ENCODE results near the gene COA1.

The COA1 gene

GRCh38 chr7:43769281-43769680 is 40.0 kb upstream of the COA1 start:
- TF ChIP-seq CTCF (IDR thresholded peaks at IDR 0.05; ENCODE audit: control extremely low read depth, extremely low read depth, low read depth, missing control alignments): no peak
- DNase-seq (ENCODE audit: extremely low spot score): no peak
- ChIA-PET POLR2A (no interaction called here), CTCF (no interaction called here)

DNA sequence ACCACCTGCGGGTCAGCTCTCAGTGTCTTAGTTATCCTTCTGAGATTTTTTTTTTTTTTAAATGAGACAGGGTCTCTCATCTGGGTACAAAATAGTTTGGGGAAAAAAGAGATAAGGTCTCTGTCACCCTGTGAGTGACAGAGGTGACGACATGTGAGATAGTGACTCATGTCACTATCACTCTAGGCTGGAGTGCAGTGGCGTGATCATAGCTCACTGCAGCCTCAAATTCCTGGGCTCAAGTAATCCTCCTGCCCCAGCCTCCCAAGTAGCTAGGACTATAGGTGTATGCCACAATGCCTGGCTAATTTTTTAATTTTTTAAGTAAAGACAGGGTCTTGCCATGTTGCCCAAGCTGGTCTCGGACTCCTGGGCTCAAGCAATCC is 39.6 kb upstream of the COA1 start:
- ChIA-PET POLR2A (interaction anchor here (0.6 kb wide), 1 partner anchor 36 kb away, joined by 5 read pairs; no protein-coding TSS in a partner anchor), CTCF (interaction anchor here (1.2 kb wide), 2 partner anchors 10 to 12 kb away, joined by 3 to 5 read pairs; no protein-coding TSS in a partner anchor)
- no peak for DNase-seq (ENCODE audit: extremely low spot score)
- no peak for TF ChIP-seq CTCF (IDR thresholded peaks at IDR 0.05; ENCODE audit: control extremely low read depth, extremely low read depth, low read depth, missing control alignments)

GRCh38 chr7:43768201-43768886 is 39.0 kb upstream of the COA1 start:
- DNase-seq (ENCODE audit: extremely low spot score): no peak
- POLR2A ChIA-PET: interaction anchor here (0.6 kb wide), 1 partner anchor 36 kb away, joined by 5 read pairs; no protein-coding TSS in a partner anchor
- CTCF ChIA-PET: interaction anchor here (1.0 to 1.4 kb wide), 4 partner anchors 10 to 186 kb away, joined by 3 to 5 read pairs (median 3); partner anchors contain the start of genes BLVRA and STK17A
- TF ChIP-seq CTCF (IDR thresholded peaks at IDR 0.05; ENCODE audit: control extremely low read depth, extremely low read depth, low read depth, missing control alignments): no peak

GRCh38 chr7:43767311-43767710 is 38.0 kb upstream of the COA1 start:
- TF ChIP-seq CTCF (IDR thresholded peaks at IDR 0.05; ENCODE audit: control extremely low read depth, extremely low read depth, low read depth, missing control alignments): no peak
- ChIA-PET CTCF (interaction anchor here (1.4 kb wide), 2 partner anchors 9 to 10 kb away, joined by 3 read pairs; partner anchors contain the start of gene BLVRA), POLR2A (no interaction called here)
- no peak for DNase-seq (ENCODE audit: extremely low spot score)

DNA sequence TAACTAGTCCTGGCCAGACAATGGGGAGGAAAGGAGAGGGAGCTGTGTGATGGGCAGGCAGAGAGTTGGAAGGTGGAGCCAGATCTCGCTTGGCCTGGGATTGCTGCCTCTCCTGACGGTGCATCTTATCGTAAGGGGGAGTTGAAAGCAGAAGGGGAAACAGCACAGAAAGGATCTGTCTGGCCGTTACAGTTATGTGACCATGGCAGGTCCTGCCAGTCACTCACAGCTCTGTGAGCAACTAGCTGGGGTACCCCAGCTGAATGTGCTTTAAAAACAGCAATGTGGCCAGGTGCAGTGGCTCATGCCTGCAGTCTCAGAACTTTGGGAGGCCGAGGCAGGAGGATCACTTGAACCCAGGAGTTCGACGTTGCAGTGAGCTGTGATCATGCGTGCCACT is 37.2 kb upstream of the COA1 start:
- no peak for TF ChIP-seq CTCF (IDR thresholded peaks at IDR 0.05; ENCODE audit: control extremely low read depth, extremely low read depth, low read depth, missing control alignments)
- ChIA-PET CTCF (interaction anchor here (1.4 to 1.6 kb wide), 3 partner anchors 8 to 184 kb away, joined by 3 read pairs; partner anchors contain the start of genes BLVRA and STK17A), POLR2A (no interaction called here)
- DNase-seq (ENCODE audit: extremely low spot score): no peak

- CTCF ChIA-PET: interaction anchor here (0.9 to 1.9 kb wide), 9 partner anchors 10 to 1821 kb away, joined by 3 to 11 read pairs (median 3); partner anchors contain the start of gene STK17A
- POLR2A ChIA-PET: interaction anchor here (1.9 kb wide), 1 partner anchor 182 kb away, joined by 4 read pairs; the partner anchor contains the start of gene STK17A
- TF ChIP-seq CTCF (IDR thresholded peaks at IDR 0.05; ENCODE audit: control extremely low read depth, extremely low read depth, low read depth, missing control alignments): no peak
- DNase-seq (ENCODE audit: extremely low spot score): no peak
Observed at GRCh38 chr7:43764807-43765491, 35.6 kb upstream of the COA1 start.

Measured in GM10248 (cell line).